Neural crest cell (in vitro differentiated cells): ENCODE results near the gene MRFAP1. TPM values are rescaled to one million over a fixed set of nuclear protein-coding genes. Genes with fewer than 3 reads are reported as not detected.

ENCODE experiments used
- DNase-seq: peaks from one replicate; pipeline ENCODE4 v3.0.0; 2021; ENCODE audit warnings: low read depth, mixed read lengths, low spot score
- H3K27ac Mint-ChIP-seq: one replicate; pipeline ENCODE4 v1.8.0; 2021; ENCODE audit warnings: mild to moderate bottlenecking, mixed read lengths; ENCODE audit not compliant: unreplicated experiment
- H3K27me3 Mint-ChIP-seq: 2 replicates; pipeline ENCODE4 v1.8.0; 2021; ENCODE audit warnings: low read depth, mild to moderate bottlenecking, mixed read lengths
- H3K36me3 Mint-ChIP-seq: 2 replicates; pipeline ENCODE4 v1.8.0; 2021; ENCODE audit warnings: low read depth, mild to moderate bottlenecking, mixed read lengths
- H3K4me1 Mint-ChIP-seq: 2 replicates; pipeline ENCODE4 v1.8.0; 2021; ENCODE audit warnings: mixed read lengths
- H3K4me3 Mint-ChIP-seq: one replicate; pipeline ENCODE4 v1.8.0; 2021; ENCODE audit warnings: mild to moderate bottlenecking, mixed read lengths
- H3K9me3 Mint-ChIP-seq: 2 replicates; pipeline ENCODE4 v1.8.0; 2021; ENCODE audit warnings: mixed read lengths
- CTCF ChIP-seq: fragments of 200-600 bp; sonication (generic); conservative IDR thresholded peaks from 2 replicates; pipeline ENCODE4 v1.5.0; 2021; ENCODE audit warnings: antibody characterized with exemption, mild to moderate bottlenecking
- total RNA-seq: library from RNA; stranded (reverse); gene quantifications from 2 replicates; pipeline ENCODE4 v1.2.1, GENCODE V29; 2021

MRFAP1 gene
- total RNA-seq, 1 donor from 2014 or later, result 317 TPM

GRCh38 chr4:6612961-6613675, 27.4 kb upstream of the MRFAP1 start:
- Mint-ChIP-seq H3K27me3 (no peaks in the 10 kb centered on the region), H3K27ac (peak overlapping the region; percentile 50), H3K4me1 (no peaks in the 10 kb centered on the region), H3K9me3 (no peaks in the 10 kb centered on the region), H3K4me3 (no peak overlapping the region), H3K36me3 (peaks cover 13% of the 10 kb centered on the region)
- no peak for TF ChIP-seq CTCF
- DNase-seq, result no peak

GRCh38 chr4:6613676-6614651, 26.5 kb upstream of the MRFAP1 start:
- Mint-ChIP-seq H3K36me3 (peaks cover 8% of the 10 kb centered on the region), H3K9me3 (no peaks in the 10 kb centered on the region), H3K4me1 (no peaks in the 10 kb centered on the region), H3K4me3 (no peak overlapping the region), H3K27me3 (no peaks in the 10 kb centered on the region), H3K27ac (no peak overlapping the region)
- TF ChIP-seq CTCF, result no peak
- DNase-seq, result no peak

- H3K4me3 Mint-ChIP-seq, result no peak overlapping the region
- no peaks in the 10 kb centered on the region for H3K9me3 Mint-ChIP-seq
- peaks cover 8% of the 10 kb centered on the region for H3K36me3 Mint-ChIP-seq
- no peak overlapping the region for H3K27ac Mint-ChIP-seq
- no peak for TF ChIP-seq CTCF
- H3K4me1 Mint-ChIP-seq, result no peaks in the 10 kb centered on the region
- no peaks in the 10 kb centered on the region for H3K27me3 Mint-ChIP-seq
- DNase-seq, result no peak
Observed at GRCh38 chr4:6614701-6615230, 25.7 kb upstream of the MRFAP1 start.

- Mint-ChIP-seq H3K4me1 (no peaks in the 10 kb centered on the region), H3K4me3 (no peak overlapping the region), H3K27ac (no peak overlapping the region), H3K9me3 (no peaks in the 10 kb centered on the region), H3K27me3 (no peaks in the 10 kb centered on the region), H3K36me3 (peaks cover 8% of the 10 kb centered on the region)
- TF ChIP-seq CTCF, result no peak
- no peak for DNase-seq
Observed at GRCh38 chr4:6616087-6616995, 24.1 kb upstream of the MRFAP1 start.

- H3K9me3 Mint-ChIP-seq, result no peaks in the 10 kb centered on the region
- no peaks in the 10 kb centered on the region for H3K27me3 Mint-ChIP-seq
- H3K27ac Mint-ChIP-seq, result no peak overlapping the region
- no peak for TF ChIP-seq CTCF
- no peaks in the 10 kb centered on the region for H3K4me1 Mint-ChIP-seq
- no peak for DNase-seq
- no peak overlapping the region for H3K4me3 Mint-ChIP-seq
- peaks cover 8% of the 10 kb centered on the region for H3K36me3 Mint-ChIP-seq
Observed at GRCh38 chr4:6617246-6617645, 23.2 kb upstream of the MRFAP1 start.
